K562 (cell line): ENCODE measurements around the gene HADHA. TPM values are rescaled to one million over a fixed set of nuclear protein-coding genes. Genes with fewer than 3 reads are reported as not detected.

Source experiments
- CTBP1 ChIP-seq: fragments of 450-650 bp; IDR thresholded peaks from 2 replicates; pipeline ENCODE4 v1.6.1; 2016; ENCODE audit warnings: borderline replicate concordance
- DACH1 ChIP-seq: fragments of 450-650 bp; IDR thresholded peaks from 2 replicates; pipeline ENCODE4 v1.6.1; 2018; ENCODE audit not compliant: partially characterized antibody
- EP300 ChIP-seq: IDR thresholded peaks from 2 replicates; pipeline ENCODE4 v1.6.1; 2012; ENCODE audit warnings: low read length, improper control_type of control experiment
- GATAD2A ChIP-seq: fragments of 450-650 bp; IDR thresholded peaks from 2 replicates; pipeline ENCODE4 v1.6.1; 2017
- MTA1 ChIP-seq: fragments of 450-650 bp; IDR thresholded peaks from 2 replicates; pipeline ENCODE4 v1.6.1; 2017; ENCODE audit warnings: borderline replicate concordance
- NFATC3 ChIP-seq: fragments of 450-650 bp; IDR thresholded peaks from 2 replicates; pipeline ENCODE4 v1.6.1; 2017; ENCODE audit warnings: mild to moderate bottlenecking
- NR4A1 ChIP-seq, 2 experiments: fragments of 250-450 bp in 1 of 2; fragments of 450-650 bp in 1 of 2; sonication (Bioruptor Pico) in 1 of 2; IDR thresholded peaks; 2 replicates each; pipeline versions ENCODE4 v1.4.0 to v1.6.1; 2016 to 2020; ENCODE audit warnings: mild to moderate bottlenecking in 2 of 2, missing compliant biosample characterization in 1 of 2, missing genetic modification characterization in 1 of 2, moderate library complexity in 1 of 2
- PHF20 ChIP-seq: fragments of 450-650 bp; IDR thresholded peaks from 2 replicates; pipeline ENCODE4 v1.6.1; 2018; ENCODE audit not compliant: partially characterized antibody
- POLR2A ChIP-seq: fragments of 450-650 bp; conservative IDR thresholded peaks from 2 replicates; pipeline ENCODE4 v1.6.1; 2016
- POLR2AphosphoS5 ChIP-seq: IDR thresholded peaks from 2 replicates; pipeline ENCODE4 v1.6.1; 2011; ENCODE audit warnings: mild to moderate bottlenecking, low read depth, low read length, moderate library complexity; ENCODE audit not compliant: control insufficient read depth, insufficient read depth
- POLR2H ChIP-seq: IDR thresholded peaks from 2 replicates; pipeline ENCODE4 v1.6.1; 2016; ENCODE audit warnings: missing genetic modification characterization, low read depth, mild to moderate bottlenecking, control low read depth, missing compliant biosample characterization, moderate library complexity
- SMC3 ChIP-seq: conservative IDR thresholded peaks from 2 replicates; pipeline ENCODE4 v1.6.1; 2011; ENCODE audit warnings: low read depth, low read length, improper control_type of control experiment; ENCODE audit not compliant: insufficient read depth
- YBX1 ChIP-seq: fragments of 450-650 bp; IDR thresholded peaks from 2 replicates; pipeline ENCODE4 v1.7.1; 2016; ENCODE audit warnings: mild to moderate bottlenecking
- ZBTB17 ChIP-seq: fragments of 450-650 bp; formaldehyde crosslinking; IDR thresholded peaks from 2 replicates; pipeline ENCODE4 v1.4.0; 2020; ENCODE audit warnings: mild to moderate bottlenecking
- ZNF165 ChIP-seq: fragments of 250-450 bp; sonication (Bioruptor Pico); IDR thresholded peaks from 2 replicates; pipeline ENCODE4 v1.4.0; 2020; ENCODE audit warnings: borderline replicate concordance
- ZNF23 ChIP-seq: fragments of 250-450 bp; sonication (Bioruptor Pico); IDR thresholded peaks from 2 replicates; pipeline ENCODE4 v1.4.0; 2020; ENCODE audit warnings: mild to moderate bottlenecking
- ZNF24 ChIP-seq: fragments of 450-650 bp; IDR thresholded peaks from 2 replicates; pipeline ENCODE4 v1.6.1; 2016
- ZNF282 ChIP-seq: sonication (generic); formaldehyde crosslinking; IDR thresholded peaks from 2 replicates; pipeline ENCODE4 v1.8.1; 2023; ENCODE audit warnings: missing genetic modification reagents
- ZNF583 ChIP-seq: fragments of 250-450 bp; sonication (Bioruptor Pico); IDR thresholded peaks from 2 replicates; pipeline ENCODE4 v1.4.0; 2020
- ZNF780A ChIP-seq: fragments of 250-450 bp; sonication (Bioruptor Pico); IDR thresholded peaks from 2 replicates; pipeline ENCODE4 v1.5.0; 2021; ENCODE audit warnings: mild to moderate bottlenecking
- polyA plus RNA-seq, 8 experiments: library from polyadenylated mRNA; depleted of rRNA in 4 of 8; stranded (reverse) in 5 of 8; unstranded in 3 of 8; fragments of >200 nt; fragmentation: Nextera tagmentation in 2 of 8; fragmentation: Illumina TruSeq in 1 of 8; extraction: Ambion mirVana in 2 of 8; extraction: Trizol in 1 of 8; gene quantifications; 2 replicates each; pipeline versions ENCODE4 v1.2.1 to v1.2.3, GENCODE V29; 2011 to 2014; ENCODE audit warnings: inconsistent platforms in 1 of 8, missing spikeins in 1 of 8
- total RNA-seq, 7 experiments: library from RNA; depleted of rRNA in 6 of 7; stranded (reverse); fragments of >200 nt in 6 of 7; fragmentation: Illumina TruSeq in 2 of 7; extraction: Trizol in 2 of 7; gene quantifications; 2 replicates each; pipeline versions ENCODE4 v1.2.1 to v1.2.3, GENCODE V29; 2011 to 2021; ENCODE audit warnings: low replicate concordance in 1 of 7
- TF ChIP-seq, protein P1 (sequence below): sonication (generic); formaldehyde crosslinking; IDR thresholded peaks from 2 replicates; pipeline ENCODE4 v1.8.1; 2023; ENCODE audit warnings: mild to moderate bottlenecking, missing genetic modification reagents
- TF ChIP-seq, protein P2 (sequence below): fragments of 250-450 bp; sonication (Bioruptor Pico); IDR thresholded peaks from 2 replicates; pipeline ENCODE4 v1.8.0; 2021; ENCODE audit warnings: borderline replicate concordance, mild to moderate bottlenecking, moderate library complexity; ENCODE audit not compliant: poor library complexity, severe bottlenecking
- TF ChIP-seq, protein P3 (sequence below), 2 experiments: fragments of 450-650 bp in 1 of 2; sonication (generic) in 1 of 2; formaldehyde crosslinking in 1 of 2; IDR thresholded peaks in 1 of 2; conservative IDR thresholded peaks in 1 of 2; 2 replicates each; pipeline versions ENCODE4 v1.6.1 to v1.8.1; 2016 to 2023; ENCODE audit warnings: mild to moderate bottlenecking in 2 of 2, moderate library complexity in 2 of 2, inconsistent platforms in 1 of 2, missing genetic modification reagents in 1 of 2
- TF ChIP-seq, protein P4 (sequence below): fragments of 450-650 bp; formaldehyde crosslinking; IDR thresholded peaks from 2 replicates; pipeline ENCODE4 v1.4.0; 2020; ENCODE audit warnings: mild to moderate bottlenecking, moderate library complexity

HADHA gene
- total and polyA plus RNA-seq, 9 of the 15 experiments (the other 6 are each of a cell fraction or from before 2014, with no cell fraction given), result 145 to 326 (median 202) TPM

DNA sequence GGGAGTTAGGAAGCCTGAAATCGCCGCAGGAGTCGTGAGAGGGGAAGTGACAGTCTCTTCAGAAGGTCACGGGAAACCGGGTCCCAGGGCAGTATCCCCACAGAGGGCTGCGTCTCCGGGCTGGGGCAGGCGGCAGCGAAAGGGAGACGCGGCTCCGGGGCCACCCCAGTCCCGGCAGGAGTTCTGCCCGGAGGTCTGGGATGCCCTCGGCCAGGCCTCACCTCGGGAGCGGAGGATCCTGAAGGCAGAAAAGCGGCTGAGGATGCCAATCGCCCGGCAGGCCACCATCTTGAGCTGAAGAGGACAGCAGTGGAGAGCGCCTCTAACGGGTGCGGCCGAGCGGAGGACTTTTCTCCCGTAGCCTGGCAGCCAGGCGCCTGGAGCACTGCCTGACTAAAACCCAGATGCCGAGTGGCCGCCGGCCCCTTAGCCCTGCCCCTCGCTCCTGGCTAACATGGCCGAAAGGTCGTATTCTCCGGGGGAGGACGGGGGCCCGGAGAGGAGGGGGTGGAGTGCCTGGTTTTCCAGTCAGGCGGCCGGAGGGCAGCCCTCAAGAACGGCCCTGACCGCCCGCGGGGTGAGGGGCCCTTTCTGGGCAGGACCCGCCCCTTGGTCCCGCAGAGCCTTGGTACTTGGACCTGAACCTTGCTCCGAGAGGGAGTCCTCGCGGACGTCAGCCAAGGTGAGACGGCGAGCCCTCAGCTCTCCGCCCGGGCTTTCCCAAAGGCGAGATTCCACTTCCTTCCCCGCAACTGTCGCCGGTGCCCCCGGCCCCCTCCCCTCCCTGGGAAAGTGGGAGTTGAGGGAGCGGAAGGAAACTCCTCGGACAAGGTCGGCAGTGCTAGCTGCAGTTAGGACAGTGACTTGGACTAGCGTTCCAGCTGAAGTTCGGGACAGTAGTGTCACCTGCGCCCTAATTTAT lies at the start of gene HADHA, which contains the start of gene HADHB (continued):
- TF ChIP-seq EP300 (peak; percentile 47), SMC3 (0 out of 2 replicates have a peak, but pooled peaks have one; percentile 23), DACH1 (peak; percentile 96), POLR2H (tag) (peak; percentile 81), GATAD2A (no peak), POLR2A (peak; percentile 91), POLR2AphosphoS5 (peak; percentile 66), MTA1 (peak; percentile 89), ZBTB17 (CRISPR knock-in tag) (0 out of 2 replicates have a peak, but pooled peaks have one; percentile 66), PHF20 (peak; percentile 43), NFATC3 (no peak), ZNF23 (CRISPR knock-in tag) (no peak), YBX1 (no peak), ZNF780A (CRISPR knock-in tag) (no peak), ZNF282 (CRISPR knock-in tag) (no peak), ZNF24 (no peak), CTBP1 (peak; percentile 69), ZNF165 (CRISPR knock-in tag) (no peak), ZNF583 (CRISPR knock-in tag) (0 out of 2 replicates have a peak, but pooled peaks have one; percentile 3), NR4A1 (CRISPR knock-in tag; IDR thresholded peaks at IDR 0.05) (no peak; the same call in 1 of the 2 replicates), NR4A1 (tag; IDR thresholded peaks at IDR 0.05) (0 out of 2 replicates have a peak, but pooled peaks have one; percentile 32)
- TF ChIP-seq, protein P1, sequence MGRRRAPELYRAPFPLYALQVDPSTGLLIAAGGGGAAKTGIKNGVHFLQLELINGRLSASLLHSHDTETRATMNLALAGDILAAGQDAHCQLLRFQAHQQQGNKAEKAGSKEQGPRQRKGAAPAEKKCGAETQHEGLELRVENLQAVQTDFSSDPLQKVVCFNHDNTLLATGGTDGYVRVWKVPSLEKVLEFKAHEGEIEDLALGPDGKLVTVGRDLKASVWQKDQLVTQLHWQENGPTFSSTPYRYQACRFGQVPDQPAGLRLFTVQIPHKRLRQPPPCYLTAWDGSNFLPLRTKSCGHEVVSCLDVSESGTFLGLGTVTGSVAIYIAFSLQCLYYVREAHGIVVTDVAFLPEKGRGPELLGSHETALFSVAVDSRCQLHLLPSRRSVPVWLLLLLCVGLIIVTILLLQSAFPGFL (CRISPR knock-in tag), result no peak
- TF ChIP-seq, protein P2, sequence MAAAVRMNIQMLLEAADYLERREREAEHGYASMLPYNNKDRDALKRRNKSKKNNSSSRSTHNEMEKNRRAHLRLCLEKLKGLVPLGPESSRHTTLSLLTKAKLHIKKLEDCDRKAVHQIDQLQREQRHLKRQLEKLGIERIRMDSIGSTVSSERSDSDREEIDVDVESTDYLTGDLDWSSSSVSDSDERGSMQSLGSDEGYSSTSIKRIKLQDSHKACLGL (CRISPR knock-in tag), result no peak
- TF ChIP-seq, protein P3, sequence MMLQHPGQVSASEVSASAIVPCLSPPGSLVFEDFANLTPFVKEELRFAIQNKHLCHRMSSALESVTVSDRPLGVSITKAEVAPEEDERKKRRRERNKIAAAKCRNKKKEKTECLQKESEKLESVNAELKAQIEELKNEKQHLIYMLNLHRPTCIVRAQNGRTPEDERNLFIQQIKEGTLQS (IDR thresholded peaks at IDR 0.05), result no peak
- TF ChIP-seq, protein P3 (CRISPR knock-in tag; conservative IDR thresholded peaks at IDR 0.05), result no peak; the same call in 1 of the 2 replicates
- TF ChIP-seq, protein P4, sequence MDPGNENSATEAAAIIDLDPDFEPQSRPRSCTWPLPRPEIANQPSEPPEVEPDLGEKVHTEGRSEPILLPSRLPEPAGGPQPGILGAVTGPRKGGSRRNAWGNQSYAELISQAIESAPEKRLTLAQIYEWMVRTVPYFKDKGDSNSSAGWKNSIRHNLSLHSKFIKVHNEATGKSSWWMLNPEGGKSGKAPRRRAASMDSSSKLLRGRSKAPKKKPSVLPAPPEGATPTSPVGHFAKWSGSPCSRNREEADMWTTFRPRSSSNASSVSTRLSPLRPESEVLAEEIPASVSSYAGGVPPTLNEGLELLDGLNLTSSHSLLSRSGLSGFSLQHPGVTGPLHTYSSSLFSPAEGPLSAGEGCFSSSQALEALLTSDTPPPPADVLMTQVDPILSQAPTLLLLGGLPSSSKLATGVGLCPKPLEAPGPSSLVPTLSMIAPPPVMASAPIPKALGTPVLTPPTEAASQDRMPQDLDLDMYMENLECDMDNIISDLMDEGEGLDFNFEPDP, result no peak
